Vagina (tissue), 2 donors: Measurements from ENCODE around the gene GALNT15. TPM values are rescaled to one million over a fixed set of nuclear protein-coding genes. Genes with fewer than 3 reads are reported as not detected.
A peak's percentile ranks its signal among the peaks of the same experiment; 100 is the strongest.

Experiments used
- DNase-seq, 2 donors: peaks; one replicate each; pipeline ENCODE4 v3.0.0-alpha.2; 2017; ENCODE audit errors: extremely low spot score in 2 of 2
- H3K27ac ChIP-seq: fragments of 200-600 bp; sonication (generic); one replicate; pipeline ENCODE4 v1.5.1; 2019
- H3K27me3 ChIP-seq: fragments of 200-600 bp; sonication (generic); one replicate; pipeline ENCODE4 v1.5.1; 2019
- H3K36me3 ChIP-seq, 2 donors: fragments of 200-600 bp; sonication (generic); one replicate each; pipeline ENCODE4 v1.5.1; 2017 to 2019
- H3K4me1 ChIP-seq: fragments of 200-600 bp; sonication (generic); one replicate; pipeline ENCODE4 v1.5.1; 2019
- H3K4me3 ChIP-seq, 2 donors: fragments of 200-600 bp; sonication (generic); 1 replicate in 1 of 2; 2 replicates in 1 of 2; pipeline ENCODE4 v1.5.1; 2016 to 2019
- H3K9me3 ChIP-seq: fragments of 200-600 bp; sonication (generic); one replicate; pipeline ENCODE4 v1.5.1; 2019
- CTCF ChIP-seq, 3 experiments: fragments of 450-650 bp in 2 of 3; fragments of 200-600 bp in 1 of 3; sonication (generic) in 1 of 3; IDR thresholded peaks; one replicate each; pipeline ENCODE4 v1.5.1; 2017 to 2019; ENCODE audit warnings: antibody characterized with exemption in 3 of 3, mild to moderate bottlenecking in 2 of 3, moderate library complexity in 2 of 3
- POLR2A ChIP-seq, 2 donors: fragments of 450-650 bp; IDR thresholded peaks; one replicate each; pipeline ENCODE4 v1.6.1; 2017; ENCODE audit warnings: antibody characterized with exemption in 2 of 2, mild to moderate bottlenecking in 2 of 2, moderate library complexity in 2 of 2
- POLR2AphosphoS5 ChIP-seq, 2 donors: sonication (generic); formaldehyde crosslinking; IDR thresholded peaks; one replicate each; pipeline ENCODE4 v1.9.0; 2017; ENCODE audit warnings: antibody characterized with exemption in 2 of 2, mild to moderate bottlenecking in 2 of 2, low read depth in 1 of 2; ENCODE audit not compliant: insufficient read depth in 1 of 2
- intact Hi-C: fragments of 100-400 bp; cut with DNase I; formaldehyde crosslinking; loops from one replicate; pipeline ENCODE4 v1.15.1; 2023
- total RNA-seq: library from RNA; depleted of rRNA; stranded (reverse); fragments of >200 nt; gene quantifications from one replicate; pipeline ENCODE4 v1.2.3, GENCODE V29; 2016

The GALNT15 gene
- total RNA-seq, 1 donor from 2014 or later: 225 TPM

DNA sequence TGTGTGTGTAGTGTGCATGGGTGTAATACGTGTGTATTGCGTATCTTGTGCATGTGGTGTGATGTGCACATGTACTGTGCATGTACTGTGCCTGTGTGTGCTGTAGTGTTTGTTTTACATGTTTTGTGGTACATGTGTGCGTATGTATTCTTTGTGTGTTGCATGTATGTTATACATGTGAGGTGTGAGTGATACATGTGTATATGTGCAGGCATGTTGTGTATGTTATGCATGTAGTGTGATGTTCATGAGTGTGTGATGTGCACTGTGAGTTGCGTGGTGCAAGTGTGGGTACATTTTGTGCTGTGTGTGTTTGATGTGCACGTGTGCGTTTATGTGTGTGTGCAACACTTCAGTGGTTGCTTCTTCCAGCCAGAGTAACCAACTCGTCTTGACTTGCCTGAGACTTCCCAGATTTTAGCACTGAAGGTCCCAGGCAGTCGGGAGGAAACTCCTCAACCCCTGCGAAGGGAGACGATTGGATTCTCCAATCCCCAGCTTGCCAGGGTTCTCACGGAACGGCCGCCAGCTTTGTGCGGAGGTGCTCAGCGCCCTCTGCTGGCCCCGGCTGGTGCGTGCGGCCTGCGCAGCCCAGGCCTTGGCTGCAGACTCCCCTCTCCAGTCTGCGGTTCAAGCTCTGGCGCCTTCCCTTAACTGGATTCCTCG lies 3.6 kb downstream of the GALNT15 start:
- H3K27ac ChIP-seq: no peak overlapping the region
- peak overlapping the region; percentile 47 to 48 for H3K4me3 ChIP-seq
- DNase-seq: peak in 1 of 2 donors; percentile 87
- intact Hi-C loops: loop anchor here (2.0 to 5.0 kb wide), 3 partner anchors 36 to 129 kb away; no protein-coding TSS in a partner anchor
- no peaks in the 10 kb centered on the region for H3K36me3 ChIP-seq
- no peak for TF ChIP-seq POLR2A (IDR thresholded peaks at IDR 0.05)
- TF ChIP-seq POLR2AphosphoS5 (IDR thresholded peaks at IDR 0.05; ENCODE audit: insufficient read depth in 1 of 2, low read depth in 1 of 2): peak in 1 of 2 donors; percentile 70
- TF ChIP-seq CTCF (IDR thresholded peaks at IDR 0.05): peak; percentile 81 to 94 (median 94)
- no peaks in the 10 kb centered on the region for H3K27me3 ChIP-seq
- H3K4me1 ChIP-seq: peaks cover 49% of the 10 kb centered on the region
- no peaks in the 10 kb centered on the region for H3K9me3 ChIP-seq

GRCh38 chr3:16178628-16178988 lies 4.1 kb downstream of the GALNT15 start:
- DNase-seq: no peak
- H3K9me3 ChIP-seq: no peaks in the 10 kb centered on the region
- no peak for TF ChIP-seq POLR2A (IDR thresholded peaks at IDR 0.05)
- no peak for TF ChIP-seq CTCF (IDR thresholded peaks at IDR 0.05)
- TF ChIP-seq POLR2AphosphoS5 (IDR thresholded peaks at IDR 0.05; ENCODE audit: insufficient read depth in 1 of 2, low read depth in 1 of 2): no peak
- H3K36me3 ChIP-seq: no peaks in the 10 kb centered on the region
- H3K27me3 ChIP-seq: no peaks in the 10 kb centered on the region
- peaks cover 51% of the 10 kb centered on the region for H3K4me1 ChIP-seq
- peak overlapping the region; percentile 47 to 48 for H3K4me3 ChIP-seq
- intact Hi-C loops: loop anchor here (2.0 to 5.0 kb wide), 3 partner anchors 36 to 130 kb away; no protein-coding TSS in a partner anchor
- peak overlapping the region; percentile 42 for H3K27ac ChIP-seq

GRCh38 chr3:16179261-16179660 lies 4.8 kb downstream of the GALNT15 start:
- Histone ChIP-seq H3K4me3 (no peak overlapping the region), H3K4me1 (peaks cover 54% of the 10 kb centered on the region), H3K27me3 (no peaks in the 10 kb centered on the region), H3K27ac (peak overlapping the region; percentile 78), H3K9me3 (no peaks in the 10 kb centered on the region), H3K36me3 (no peaks in the 10 kb centered on the region)
- intact Hi-C loops: loop anchor here (2.0 to 5.0 kb wide), 3 partner anchors 37 to 130 kb away; no protein-coding TSS in a partner anchor
- DNase-seq: peak in 1 of 2 donors; percentile 80
- no peak for TF ChIP-seq CTCF (IDR thresholded peaks at IDR 0.05)

DNA sequence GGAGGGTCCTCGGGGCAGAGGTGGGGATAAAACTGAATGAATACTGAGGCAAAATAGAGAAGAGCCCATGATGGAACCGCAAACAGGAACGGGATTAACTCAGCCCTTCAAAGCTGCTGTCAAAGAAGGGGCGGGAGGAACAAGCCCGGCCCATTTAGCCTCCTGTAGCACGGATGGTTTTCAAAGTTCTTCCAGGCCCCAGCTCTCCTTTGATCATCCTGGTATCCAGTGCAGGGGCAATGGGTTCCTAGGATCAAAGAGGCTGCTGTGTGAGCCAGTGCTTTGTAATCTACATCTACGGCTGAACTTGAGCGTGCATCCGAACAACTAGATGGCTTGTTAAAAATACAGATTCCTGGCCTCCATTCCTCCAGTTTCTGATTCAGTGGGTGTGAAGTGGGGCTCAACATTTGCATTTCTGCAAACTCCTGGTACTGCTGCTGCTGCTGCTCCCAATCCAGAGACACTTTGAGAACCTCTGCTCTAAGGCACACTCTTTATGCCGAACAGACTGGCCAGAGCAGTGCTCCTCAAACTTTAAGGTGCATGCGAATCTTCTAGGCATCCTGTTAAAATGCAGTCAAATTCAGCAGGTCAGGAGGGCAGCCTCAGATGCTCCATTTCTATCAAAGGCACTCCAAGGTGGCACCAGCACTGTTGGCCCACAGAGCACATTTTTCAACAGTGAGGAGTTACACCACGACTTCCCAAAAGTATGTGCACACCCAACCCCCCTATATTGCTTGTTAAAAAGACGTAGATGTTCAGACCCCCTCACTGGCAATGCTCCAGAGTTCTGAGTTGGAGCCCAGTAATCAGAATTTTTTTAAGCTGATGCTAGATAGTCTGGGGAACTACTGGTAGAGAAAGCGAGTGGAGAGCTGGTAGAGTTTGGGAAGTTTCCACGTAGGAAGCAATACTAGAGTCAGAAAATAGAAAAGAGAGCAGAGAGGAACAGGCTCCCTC lies 5.6 kb downstream of the GALNT15 start:
- Histone ChIP-seq H3K27ac (peak overlapping the region; percentile 78), H3K36me3 (no peaks in the 10 kb centered on the region), H3K4me3 (no peak overlapping the region), H3K4me1 (peaks cover 49% of the 10 kb centered on the region), H3K9me3 (no peaks in the 10 kb centered on the region), H3K27me3 (no peaks in the 10 kb centered on the region)
- intact Hi-C loops: loop anchor here (2.0 to 5.0 kb wide), 3 partner anchors 38 to 131 kb away; no protein-coding TSS in a partner anchor
- no peak for TF ChIP-seq POLR2AphosphoS5 (IDR thresholded peaks at IDR 0.05; ENCODE audit: insufficient read depth in 1 of 2, low read depth in 1 of 2)
- no peak for TF ChIP-seq CTCF (IDR thresholded peaks at IDR 0.05)
- no peak for TF ChIP-seq POLR2A (IDR thresholded peaks at IDR 0.05)
- DNase-seq: peak; percentile 37 to 74
